HCT116 (cell line): ENCODE measurements around the gene SSBP1. TPM values are rescaled to one million over a fixed set of nuclear protein-coding genes. Genes with fewer than 3 reads are reported as not detected.

ENCODE experiments used
- ATAC-seq: fragments of 200-7000 bp; cut with Tn5 transposase; 2 replicates; pipeline ENCODE4 v1.9.1; 2020; ENCODE audit warnings: mild to moderate bottlenecking, moderate library complexity
- BruUV-seq: library from RNA; stranded (reverse); fragments of 400-500 nt; replicated peaks from 2 replicates; lab custom pipeline; 2021; lab: Mats Ljungman, UMichigan
- CTCF ChIA-PET: fragments of 300-600 bp; sonication (Branson Sonifier 250); formaldehyde crosslinking; loops from one replicate; lab custom pipeline; 2021; ENCODE audit warnings: antibody characterized with exemption; lab: Charles Lee
- POLR2A ChIA-PET: fragments of 300-600, 350-600 bp; sonication (Branson Sonifier 250); formaldehyde crosslinking; loops from one replicate; lab custom pipeline; 2021; ENCODE audit warnings: antibody characterized with exemption; lab: Charles Lee
- RAD21 ChIA-PET, 2 experiments: fragments of 300-600 bp; sonication (Branson Sonifier 250); formaldehyde crosslinking; loops; one replicate each; lab custom pipeline; 2023; ENCODE audit warnings: low total read pairs in 2 of 2; ENCODE audit not compliant: uncharacterized antibody in 2 of 2, unreplicated experiment in 2 of 2, low non-redundant PET in 1 of 2; lab: Charles Lee
- DNase-seq: peaks from one replicate; pipeline ENCODE4 v3.0.0-alpha.2; 2010; ENCODE audit warnings: low read depth, low spot score
- H2AFZ ChIP-seq: fragments of 200-600 bp; shearing (Covaris generic), sonication (generic); 2 replicates; pipeline ENCODE4 v1.6.1; 2017; ENCODE audit warnings: low read depth, mixed run types, mixed read lengths, antibody characterized with exemption, low read length; ENCODE audit not compliant: poor library complexity, severe bottlenecking
- H3K27ac ChIP-seq: 2 replicates; pipeline ENCODE4 v1.5.1; 2012; ENCODE audit warnings: low read depth, low read length
- H3K27me3 ChIP-seq: fragments of 200-600 bp; sonication (generic); 2 replicates; pipeline ENCODE4 v1.6.1; 2016; ENCODE audit warnings: mixed run types, low read length, mixed read lengths; ENCODE audit not compliant: insufficient read depth
- H3K36me3 ChIP-seq, 2 experiments: fragments of 200-500 bp in 1 of 2; fragments of 200-600 bp in 1 of 2; sonication (Bioruptor generic) in 1 of 2; sonication (generic) in 1 of 2; 2 replicates each; pipeline versions ENCODE4 v1.5.1 to v1.6.1; 2014 to 2016; ENCODE audit warnings: low read length in 2 of 2, inconsistent platforms in 1 of 2, mixed read lengths in 1 of 2, mixed run types in 1 of 2; ENCODE audit not compliant: insufficient read depth in 2 of 2, control insufficient read depth in 1 of 2
- H3K4me1 ChIP-seq, 2 experiments: fragments of 200-600 bp in 1 of 2; sonication (generic) in 1 of 2; 2 replicates each; pipeline versions ENCODE4 v1.5.1 to v1.6.1; 2012 to 2017; ENCODE audit warnings: low read length in 2 of 2, inconsistent platforms in 1 of 2, mild to moderate bottlenecking in 1 of 2, mixed read lengths in 1 of 2, mixed run types in 1 of 2, moderate library complexity in 1 of 2; ENCODE audit not compliant: insufficient read depth in 2 of 2, control insufficient read depth in 1 of 2
- H3K4me2 ChIP-seq: fragments of 200-600 bp; sonication (generic); 2 replicates; pipeline ENCODE4 v1.6.1; 2017; ENCODE audit warnings: mixed run types, low read length, mixed read lengths
- H3K4me3 ChIP-seq, 2 experiments: fragments of 200-600 bp in 1 of 2; sonication (generic) in 1 of 2; replicated peaks in 1 of 2; 2 replicates each; pipeline ENCODE4 v1.5.1; 2011 to 2016; ENCODE audit warnings: low read length in 2 of 2, control low read depth in 1 of 2, low read depth in 1 of 2, mild to moderate bottlenecking in 1 of 2, mixed read lengths in 1 of 2, mixed run types in 1 of 2
- H3K79me2 ChIP-seq: fragments of 200-600 bp; sonication (generic); 2 replicates; pipeline ENCODE4 v1.6.1; 2017; ENCODE audit warnings: mild to moderate bottlenecking, mixed run types, low read length, moderate library complexity, mixed read lengths; ENCODE audit not compliant: insufficient read depth
- H3K9ac ChIP-seq: fragments of 200-600 bp; sonication (generic); 2 replicates; pipeline ENCODE4 v1.6.1; 2016; ENCODE audit warnings: low read length, mixed read lengths
- H3K9me2 ChIP-seq: fragments of 200-600 bp; sonication (generic), shearing (Covaris generic); 2 replicates; pipeline ENCODE4 v1.6.1; 2017; ENCODE audit warnings: mixed run types, mild to moderate bottlenecking, moderate library complexity; ENCODE audit not compliant: insufficient read depth
- H3K9me3 ChIP-seq, 2 experiments: fragments of 200-500 bp in 1 of 2; fragments of 200-600 bp in 1 of 2; sonication (Bioruptor generic) in 1 of 2; sonication (generic) in 1 of 2; 2 replicates each; pipeline ENCODE4 v1.6.1; 2014 to 2017; ENCODE audit warnings: low read length in 2 of 2, mixed read lengths in 2 of 2, inconsistent platforms in 1 of 2, low read depth in 1 of 2, mild to moderate bottlenecking in 1 of 2, mixed run types in 1 of 2, moderate library complexity in 1 of 2; ENCODE audit not compliant: control insufficient read depth in 1 of 2, insufficient read depth in 1 of 2
- H4K20me1 ChIP-seq: fragments of 200-600 bp; sonication (generic), shearing (Covaris generic); 2 replicates; pipeline ENCODE4 v1.6.1; 2017; ENCODE audit warnings: mixed run types, mild to moderate bottlenecking, moderate library complexity; ENCODE audit not compliant: insufficient read depth
- CBX3 ChIP-seq: IDR thresholded peaks from 2 replicates; pipeline ENCODE4 v1.6.1; 2012; ENCODE audit warnings: low read depth
- CEBPB ChIP-seq: IDR thresholded peaks from 2 replicates; pipeline ENCODE4 v1.6.1; 2012; ENCODE audit warnings: low read depth
- EGR1 ChIP-seq: IDR thresholded peaks from 2 replicates; pipeline ENCODE4 v1.6.1; 2012; ENCODE audit warnings: low read depth
- ELF1 ChIP-seq: IDR thresholded peaks from 2 replicates; pipeline ENCODE4 v1.6.1; 2012; ENCODE audit warnings: low read depth, borderline replicate concordance
- EZH2 ChIP-seq: fragments of 200-600 bp; sonication (generic); IDR thresholded peaks from 2 replicates; pipeline ENCODE4 v1.6.1; 2017; ENCODE audit warnings: antibody characterized with exemption, mixed run types
- FOSL1 ChIP-seq: IDR thresholded peaks from 2 replicates; pipeline ENCODE4 v1.6.1; 2012; ENCODE audit warnings: low read depth
- JUND ChIP-seq: IDR thresholded peaks from 2 replicates; pipeline ENCODE4 v1.6.1; 2012
- POLR2A ChIP-seq: IDR thresholded peaks from 2 replicates; pipeline ENCODE4 v1.7.0; 2011; ENCODE audit warnings: borderline replicate concordance; ENCODE audit not compliant: insufficient read depth, insufficient read length; ENCODE audit errors: extremely low read depth
- POLR2AphosphoS5 ChIP-seq: IDR thresholded peaks from 2 replicates; pipeline ENCODE4 v1.6.1; 2011; ENCODE audit warnings: mild to moderate bottlenecking, low read depth, low read length, moderate library complexity
- RAD21 ChIP-seq: IDR thresholded peaks from 2 replicates; pipeline ENCODE4 v1.6.1; 2012; ENCODE audit warnings: low read depth, mild to moderate bottlenecking
- SIN3A ChIP-seq: IDR thresholded peaks from 2 replicates; pipeline ENCODE4 v1.6.1; 2012; ENCODE audit warnings: low read depth
- SP1 ChIP-seq: IDR thresholded peaks from 2 replicates; pipeline ENCODE4 v1.6.1; 2012; ENCODE audit warnings: low read depth
- SRF ChIP-seq: IDR thresholded peaks from 2 replicates; pipeline ENCODE4 v1.6.1; 2012; ENCODE audit warnings: low read depth
- ZFX ChIP-seq: fragments of 450-650 bp; IDR thresholded peaks from 2 replicates; pipeline ENCODE4 v1.6.1; 2017
- ZNF274 ChIP-seq: fragments of 200-500 bp; sonication (Bioruptor generic); IDR thresholded peaks from 2 replicates; pipeline ENCODE4 v1.6.1; 2014; ENCODE audit warnings: mild to moderate bottlenecking, low read depth, low read length, inconsistent platforms
- intact Hi-C: fragments of 100-400 bp; cut with micrococcal nuclease; formaldehyde crosslinking; loops from 2 replicates; pipeline ENCODE4 v1.10.0; 2022
- total RNA-seq: library from RNA; stranded (reverse); gene quantifications from one replicate; pipeline ENCODE4 v1.2.1, GENCODE V29; 2021; ENCODE audit not compliant: unreplicated experiment
- TF ChIP-seq, protein P1 (sequence below): IDR thresholded peaks from 2 replicates; pipeline ENCODE4 v1.6.1; 2011; ENCODE audit warnings: mild to moderate bottlenecking, low read length, moderate library complexity; ENCODE audit not compliant: insufficient replicate concordance; ENCODE audit errors: extremely low read depth
- TF ChIP-seq, protein P2 (sequence below): IDR thresholded peaks from 2 replicates; pipeline ENCODE4 v1.6.1; 2012
- TF ChIP-seq, protein P3 (sequence below): IDR thresholded peaks from 2 replicates; pipeline ENCODE4 v1.6.1; 2012
- TF ChIP-seq, protein P4 (sequence below), 3 experiments: fragments of 200-600 bp in 1 of 3; sonication (generic) in 1 of 3; IDR thresholded peaks in 2 of 3; conservative IDR thresholded peaks in 1 of 3; 2 replicates each; pipeline ENCODE4 v1.5.1; 2012 to 2017; ENCODE audit warnings: low read depth in 2 of 3, low read length in 2 of 3, antibody characterized with exemption in 1 of 3, borderline replicate concordance in 1 of 3, control low read depth in 1 of 3, mild to moderate bottlenecking in 1 of 3, mixed read lengths in 1 of 3, mixed run types in 1 of 3, moderate library complexity in 1 of 3; ENCODE audit not compliant: insufficient read depth in 1 of 3
- TF ChIP-seq, protein P5 (sequence below): IDR thresholded peaks from 2 replicates; pipeline ENCODE4 v1.6.1; 2012; ENCODE audit warnings: low read depth

The SSBP1 gene
- total RNA-seq, 1 experiment from 2014 or later, result 171 TPM

DNA sequence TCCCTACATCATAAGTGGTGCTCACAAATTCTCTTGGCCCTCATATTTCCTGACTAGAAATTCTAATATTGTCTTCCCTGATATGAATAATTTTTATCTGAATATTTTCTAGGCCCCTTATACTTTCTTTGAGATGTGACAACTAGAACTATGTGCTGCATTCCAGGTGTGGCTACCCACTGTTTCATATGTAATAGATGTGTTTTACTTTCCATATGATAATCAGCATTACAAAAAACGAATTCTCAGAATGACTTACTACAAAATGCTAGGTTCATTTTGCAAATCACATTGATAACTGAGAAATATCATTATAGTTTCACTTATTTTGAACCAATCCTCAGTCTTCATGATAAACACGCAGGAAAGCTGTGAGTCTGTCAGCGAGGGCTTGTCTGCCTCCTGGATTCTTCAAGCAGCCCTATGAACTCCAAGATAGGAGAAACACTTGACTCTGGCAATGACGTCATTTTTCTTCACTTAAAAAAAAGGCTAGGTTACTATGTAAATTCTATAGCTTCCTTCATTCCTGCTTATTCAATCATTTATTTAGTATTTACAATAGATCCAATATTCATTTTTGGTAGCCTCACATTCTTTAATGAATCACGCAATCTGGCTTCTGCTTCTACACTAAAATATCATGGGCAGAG is 25.4 kb upstream of the SSBP1 start (continued):
- no peak for TF ChIP-seq SP1
- no peak for TF ChIP-seq CBX3

DNA sequence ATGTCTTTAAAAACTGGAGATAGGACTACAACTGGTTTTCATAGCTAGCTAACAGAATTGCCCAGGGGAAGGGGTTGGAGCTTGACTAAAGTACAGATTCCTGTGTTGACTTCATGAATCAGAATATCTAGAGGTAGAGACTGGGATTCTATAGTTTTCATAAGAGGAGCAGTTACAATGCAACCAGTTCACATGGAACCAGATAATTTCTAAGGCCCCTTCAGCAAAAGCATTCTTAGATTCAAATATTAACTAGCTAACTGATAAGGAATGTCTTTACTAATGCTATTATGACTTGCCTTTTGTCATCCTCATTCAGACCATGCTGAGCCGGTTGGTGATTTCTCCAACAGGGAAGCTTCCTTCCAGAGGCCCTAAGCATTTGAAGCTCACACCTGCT is 24.3 kb upstream of the SSBP1 start:
- ChIA-PET CTCF (interaction anchor here (1.4 kb wide), 1 partner anchor 24 kb away, joined by 4 read pairs; the partner anchor contains the start of gene SSBP1), POLR2A (no interaction called here), RAD21 (no interaction called here)
- Histone ChIP-seq H3K4me2 (no peak overlapping the region), H2AFZ (no peak overlapping the region), H3K9me2 (no peaks in the 10 kb centered on the region), H3K27me3 (peaks cover 23% of the 10 kb centered on the region; the same call in 1 of the 2 replicates), H4K20me1 (no peaks in the 10 kb centered on the region), H3K4me3 (no peak overlapping the region), H3K79me2 (no peaks in the 10 kb centered on the region), H3K36me3 (no peaks in the 10 kb centered on the region), H3K4me1 (no peaks in the 10 kb centered on the region), H3K9me3 (no peaks in the 10 kb centered on the region), H3K27ac (no peak overlapping the region), H3K9ac (no peak overlapping the region)
- BruUV-seq, result no TSS peak
- intact Hi-C loops, result no loop called here
- TF ChIP-seq, protein P1, sequence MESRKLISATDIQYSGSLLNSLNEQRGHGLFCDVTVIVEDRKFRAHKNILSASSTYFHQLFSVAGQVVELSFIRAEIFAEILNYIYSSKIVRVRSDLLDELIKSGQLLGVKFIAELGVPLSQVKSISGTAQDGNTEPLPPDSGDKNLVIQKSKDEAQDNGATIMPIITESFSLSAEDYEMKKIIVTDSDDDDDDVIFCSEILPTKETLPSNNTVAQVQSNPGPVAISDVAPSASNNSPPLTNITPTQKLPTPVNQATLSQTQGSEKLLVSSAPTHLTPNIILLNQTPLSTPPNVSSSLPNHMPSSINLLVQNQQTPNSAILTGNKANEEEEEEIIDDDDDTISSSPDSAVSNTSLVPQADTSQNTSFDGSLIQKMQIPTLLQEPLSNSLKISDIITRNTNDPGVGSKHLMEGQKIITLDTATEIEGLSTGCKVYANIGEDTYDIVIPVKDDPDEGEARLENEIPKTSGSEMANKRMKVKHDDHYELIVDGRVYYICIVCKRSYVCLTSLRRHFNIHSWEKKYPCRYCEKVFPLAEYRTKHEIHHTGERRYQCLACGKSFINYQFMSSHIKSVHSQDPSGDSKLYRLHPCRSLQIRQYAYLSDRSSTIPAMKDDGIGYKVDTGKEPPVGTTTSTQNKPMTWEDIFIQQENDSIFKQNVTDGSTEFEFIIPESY, result no peak
- TF ChIP-seq SRF, result no peak
- no peak for TF ChIP-seq FOSL1
- TF ChIP-seq, protein P2, sequence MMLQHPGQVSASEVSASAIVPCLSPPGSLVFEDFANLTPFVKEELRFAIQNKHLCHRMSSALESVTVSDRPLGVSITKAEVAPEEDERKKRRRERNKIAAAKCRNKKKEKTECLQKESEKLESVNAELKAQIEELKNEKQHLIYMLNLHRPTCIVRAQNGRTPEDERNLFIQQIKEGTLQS, result no peak
- no peak for TF ChIP-seq POLR2A
- no peak for TF ChIP-seq EZH2
- TF ChIP-seq ZNF274, result no peak
- TF ChIP-seq ZFX, result no peak
- TF ChIP-seq POLR2AphosphoS5, result no peak
- TF ChIP-seq ELF1, result no peak
- TF ChIP-seq JUND, result no peak
- TF ChIP-seq, protein P3, sequence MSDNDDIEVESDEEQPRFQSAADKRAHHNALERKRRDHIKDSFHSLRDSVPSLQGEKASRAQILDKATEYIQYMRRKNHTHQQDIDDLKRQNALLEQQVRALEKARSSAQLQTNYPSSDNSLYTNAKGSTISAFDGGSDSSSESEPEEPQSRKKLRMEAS, result no peak
- TF ChIP-seq SIN3A, result no peak
- TF ChIP-seq CBX3, result no peak
- no peak for TF ChIP-seq CEBPB
- no peak for TF ChIP-seq SP1
- TF ChIP-seq, protein P4, sequence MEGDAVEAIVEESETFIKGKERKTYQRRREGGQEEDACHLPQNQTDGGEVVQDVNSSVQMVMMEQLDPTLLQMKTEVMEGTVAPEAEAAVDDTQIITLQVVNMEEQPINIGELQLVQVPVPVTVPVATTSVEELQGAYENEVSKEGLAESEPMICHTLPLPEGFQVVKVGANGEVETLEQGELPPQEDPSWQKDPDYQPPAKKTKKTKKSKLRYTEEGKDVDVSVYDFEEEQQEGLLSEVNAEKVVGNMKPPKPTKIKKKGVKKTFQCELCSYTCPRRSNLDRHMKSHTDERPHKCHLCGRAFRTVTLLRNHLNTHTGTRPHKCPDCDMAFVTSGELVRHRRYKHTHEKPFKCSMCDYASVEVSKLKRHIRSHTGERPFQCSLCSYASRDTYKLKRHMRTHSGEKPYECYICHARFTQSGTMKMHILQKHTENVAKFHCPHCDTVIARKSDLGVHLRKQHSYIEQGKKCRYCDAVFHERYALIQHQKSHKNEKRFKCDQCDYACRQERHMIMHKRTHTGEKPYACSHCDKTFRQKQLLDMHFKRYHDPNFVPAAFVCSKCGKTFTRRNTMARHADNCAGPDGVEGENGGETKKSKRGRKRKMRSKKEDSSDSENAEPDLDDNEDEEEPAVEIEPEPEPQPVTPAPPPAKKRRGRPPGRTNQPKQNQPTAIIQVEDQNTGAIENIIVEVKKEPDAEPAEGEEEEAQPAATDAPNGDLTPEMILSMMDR (IDR thresholded peaks at IDR 0.05 in 2 of 3, conservative IDR thresholded peaks at IDR 0.05 in 1 of 3; ENCODE audit: borderline replicate concordance in 1 of 3, insufficient read depth in 1 of 3, low read depth in 2 of 3, low read length in 2 of 3), result no peak
- TF ChIP-seq RAD21, result no peak
- TF ChIP-seq, protein P5, sequence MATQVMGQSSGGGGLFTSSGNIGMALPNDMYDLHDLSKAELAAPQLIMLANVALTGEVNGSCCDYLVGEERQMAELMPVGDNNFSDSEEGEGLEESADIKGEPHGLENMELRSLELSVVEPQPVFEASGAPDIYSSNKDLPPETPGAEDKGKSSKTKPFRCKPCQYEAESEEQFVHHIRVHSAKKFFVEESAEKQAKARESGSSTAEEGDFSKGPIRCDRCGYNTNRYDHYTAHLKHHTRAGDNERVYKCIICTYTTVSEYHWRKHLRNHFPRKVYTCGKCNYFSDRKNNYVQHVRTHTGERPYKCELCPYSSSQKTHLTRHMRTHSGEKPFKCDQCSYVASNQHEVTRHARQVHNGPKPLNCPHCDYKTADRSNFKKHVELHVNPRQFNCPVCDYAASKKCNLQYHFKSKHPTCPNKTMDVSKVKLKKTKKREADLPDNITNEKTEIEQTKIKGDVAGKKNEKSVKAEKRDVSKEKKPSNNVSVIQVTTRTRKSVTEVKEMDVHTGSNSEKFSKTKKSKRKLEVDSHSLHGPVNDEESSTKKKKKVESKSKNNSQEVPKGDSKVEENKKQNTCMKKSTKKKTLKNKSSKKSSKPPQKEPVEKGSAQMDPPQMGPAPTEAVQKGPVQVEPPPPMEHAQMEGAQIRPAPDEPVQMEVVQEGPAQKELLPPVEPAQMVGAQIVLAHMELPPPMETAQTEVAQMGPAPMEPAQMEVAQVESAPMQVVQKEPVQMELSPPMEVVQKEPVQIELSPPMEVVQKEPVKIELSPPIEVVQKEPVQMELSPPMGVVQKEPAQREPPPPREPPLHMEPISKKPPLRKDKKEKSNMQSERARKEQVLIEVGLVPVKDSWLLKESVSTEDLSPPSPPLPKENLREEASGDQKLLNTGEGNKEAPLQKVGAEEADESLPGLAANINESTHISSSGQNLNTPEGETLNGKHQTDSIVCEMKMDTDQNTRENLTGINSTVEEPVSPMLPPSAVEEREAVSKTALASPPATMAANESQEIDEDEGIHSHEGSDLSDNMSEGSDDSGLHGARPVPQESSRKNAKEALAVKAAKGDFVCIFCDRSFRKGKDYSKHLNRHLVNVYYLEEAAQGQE, result no peak
- no peak for TF ChIP-seq EGR1
- DNase-seq, result no peak
- ATAC-seq, result no peak
